ENCODE results near the gene IL33. TPM values are rescaled to one million over a fixed set of nuclear protein-coding genes. Genes with fewer than 3 reads are reported as not detected.

IL33 gene
- polyA plus RNA-seq, 1 donor from 2014 or later = not detected

GRCh38 chr9:6214434-6214833 lies 1.2 kb upstream of the IL33 start:
- Histone ChIP-seq H3K4me2 (ENCODE audit: low read length) (no peak overlapping the region), H3K9ac (ENCODE audit: low read length) (no peak overlapping the region), H3K79me2 (replicated peaks; ENCODE audit: insufficient read depth, low read length) (no peaks in the 10 kb centered on the region), H3K4me3 (ENCODE audit: low read length) (no peak overlapping the region), H3K9me3 (ENCODE audit: low read length) (no peaks in the 10 kb centered on the region), H3K9me2 (ENCODE audit: insufficient read depth, low read length) (no peaks in the 10 kb centered on the region), H3K36me3 (ENCODE audit: insufficient read depth, low read length) (no peaks in the 10 kb centered on the region), H2AFZ (ENCODE audit: low read depth, low read length) (no peak overlapping the region), H3F3A (ENCODE audit: insufficient read depth, low read length, poor library complexity, severe bottlenecking) (no peaks in the 10 kb centered on the region), H3K27ac (ENCODE audit: low read length) (no peak overlapping the region), H4K20me1 (ENCODE audit: insufficient read depth) (no peaks in the 10 kb centered on the region), H3K27me3 (ENCODE audit: insufficient read depth, low read depth, low read length) (no peaks in the 10 kb centered on the region)
- no peak for TF ChIP-seq CTCF (IDR thresholded peaks at IDR 0.05; ENCODE audit: poor library complexity, severe bottlenecking)
- TF ChIP-seq POLR2AphosphoS5 (IDR thresholded peaks at IDR 0.05) = no peak
- no peak for TF ChIP-seq EP300 (conservative IDR thresholded peaks at IDR 0.05; ENCODE audit: poor library complexity, severe bottlenecking)
- TF ChIP-seq SMC3 (conservative IDR thresholded peaks at IDR 0.05; ENCODE audit: poor library complexity) = no peak
- no peak for TF ChIP-seq TAF1 (IDR thresholded peaks at IDR 0.05; ENCODE audit: low read depth)
- TF ChIP-seq RAD21 (conservative IDR thresholded peaks at IDR 0.05) = no peak
- no peak for TF ChIP-seq REST (IDR thresholded peaks at IDR 0.05; ENCODE audit: borderline replicate concordance)
- TF ChIP-seq EZH2 (IDR thresholded peaks at IDR 0.05; ENCODE audit: borderline replicate concordance, insufficient read depth, low read length, poor library complexity, severe bottlenecking) = no peak
- no peak for TF ChIP-seq MXI1 (conservative IDR thresholded peaks at IDR 0.05; ENCODE audit: poor library complexity, severe bottlenecking)

- H3F3A ChIP-seq (ENCODE audit: insufficient read depth, low read length, poor library complexity, severe bottlenecking) = no peaks in the 10 kb centered on the region
- no peak overlapping the region for H3K4me3 ChIP-seq (ENCODE audit: low read length)
- no peaks in the 10 kb centered on the region for H3K27me3 ChIP-seq (ENCODE audit: insufficient read depth, low read depth, low read length)
- TF ChIP-seq MXI1 (conservative IDR thresholded peaks at IDR 0.05; ENCODE audit: poor library complexity, severe bottlenecking) (no peak), TAF1 (IDR thresholded peaks at IDR 0.05; ENCODE audit: low read depth) (no peak), EZH2 (IDR thresholded peaks at IDR 0.05; ENCODE audit: borderline replicate concordance, insufficient read depth, low read length, poor library complexity, severe bottlenecking) (no peak), CTCF (IDR thresholded peaks at IDR 0.05; ENCODE audit: poor library complexity, severe bottlenecking) (no peak), POLR2AphosphoS5 (IDR thresholded peaks at IDR 0.05) (no peak), SMC3 (conservative IDR thresholded peaks at IDR 0.05; ENCODE audit: poor library complexity) (no peak), RAD21 (conservative IDR thresholded peaks at IDR 0.05) (no peak), REST (IDR thresholded peaks at IDR 0.05; ENCODE audit: borderline replicate concordance) (no peak), EP300 (conservative IDR thresholded peaks at IDR 0.05; ENCODE audit: poor library complexity, severe bottlenecking) (no peak)
- H3K36me3 ChIP-seq (ENCODE audit: insufficient read depth, low read length) = no peaks in the 10 kb centered on the region
- H4K20me1 ChIP-seq (ENCODE audit: insufficient read depth) = no peaks in the 10 kb centered on the region
- no peak overlapping the region for H3K27ac ChIP-seq (ENCODE audit: low read length)
- no peak overlapping the region for H3K9ac ChIP-seq (ENCODE audit: low read length)
- no peaks in the 10 kb centered on the region for H3K79me2 ChIP-seq (replicated peaks; ENCODE audit: insufficient read depth, low read length)
- H3K9me2 ChIP-seq (ENCODE audit: insufficient read depth, low read length) = no peaks in the 10 kb centered on the region
- no peaks in the 10 kb centered on the region for H3K9me3 ChIP-seq (ENCODE audit: low read length)
- no peak overlapping the region for H2AFZ ChIP-seq (ENCODE audit: low read depth, low read length)
- H3K4me2 ChIP-seq (ENCODE audit: low read length) = no peak overlapping the region
Measured at GRCh38 chr9:6214903-6215302, 704 bp upstream of the IL33 start.
